GM12878 (cell line): ENCODE measurements around the gene C8G. TPM values are rescaled to one million over a fixed set of nuclear protein-coding genes. Genes with fewer than 3 reads are reported as not detected.

Source experiments
- ATF7 ChIP-seq: fragments of 450-650 bp; IDR thresholded peaks from 2 replicates; pipeline ENCODE4 v1.6.1; 2016; ENCODE audit warnings: low read depth, mild to moderate bottlenecking
- E4F1 ChIP-seq: fragments of 450-650 bp; IDR thresholded peaks from 2 replicates; pipeline ENCODE4 v1.6.1; 2018; ENCODE audit warnings: borderline replicate concordance, mild to moderate bottlenecking; ENCODE audit not compliant: partially characterized antibody
- FOXM1 ChIP-seq: IDR thresholded peaks from 2 replicates; pipeline ENCODE4 v1.6.1; 2012; ENCODE audit warnings: low read depth, mild to moderate bottlenecking, inconsistent platforms, low read length, moderate library complexity
- HDAC2 ChIP-seq: fragments of 200-600 bp; sonication (generic); IDR thresholded peaks from 2 replicates; pipeline ENCODE4 v1.6.1; 2017
- LARP7 ChIP-seq: fragments of 450-650 bp; IDR thresholded peaks from 2 replicates; pipeline ENCODE4 v1.6.1; 2017; ENCODE audit warnings: mild to moderate bottlenecking
- MTA2 ChIP-seq: fragments of 450-650 bp; IDR thresholded peaks from 2 replicates; pipeline ENCODE4 v1.6.1; 2016; ENCODE audit warnings: low read depth, mild to moderate bottlenecking, moderate library complexity
- NFXL1 ChIP-seq: fragments of 450-650 bp; IDR thresholded peaks from 2 replicates; pipeline ENCODE4 v1.6.1; 2017; ENCODE audit warnings: antibody characterized with exemption, mild to moderate bottlenecking, borderline replicate concordance
- NR2C1 ChIP-seq: fragments of 450-650 bp; IDR thresholded peaks from 2 replicates; pipeline ENCODE4 v1.6.1; 2017; ENCODE audit warnings: antibody characterized with exemption, mild to moderate bottlenecking, moderate library complexity
- NR2C2 ChIP-seq: IDR thresholded peaks from 2 replicates; pipeline ENCODE4 v1.6.1; 2011; ENCODE audit warnings: borderline replicate concordance, low read depth; ENCODE audit not compliant: control insufficient read depth, insufficient read length
- PAX5 ChIP-seq: IDR thresholded peaks from 2 replicates; pipeline ENCODE4 v1.6.1; 2011; ENCODE audit warnings: low read depth, low read length, borderline replicate concordance
- RB1 ChIP-seq: fragments of 450-650 bp; formaldehyde crosslinking; IDR thresholded peaks from 2 replicates; pipeline ENCODE4 v1.6.1; 2017; ENCODE audit warnings: mild to moderate bottlenecking, borderline replicate concordance
- TBL1XR1 ChIP-seq: IDR thresholded peaks from 2 replicates; pipeline ENCODE4 v1.6.1; 2012; ENCODE audit warnings: low read depth, low read length, improper control_type of control experiment
- USF2 ChIP-seq: IDR thresholded peaks from 2 replicates; pipeline ENCODE4 v1.6.1; 2011; ENCODE audit warnings: low read depth, low read length, improper control_type of control experiment, borderline replicate concordance
- ZNF217 ChIP-seq: fragments of 450-650 bp; IDR thresholded peaks from 2 replicates; pipeline ENCODE4 v1.6.1; 2017; ENCODE audit warnings: antibody characterized with exemption, mild to moderate bottlenecking
- polyA plus RNA-seq, 11 experiments: library from polyadenylated mRNA; depleted of rRNA in 4 of 11; unstranded in 6 of 11; stranded (reverse) in 5 of 11; fragments of >200 nt; fragmentation: Nextera tagmentation in 4 of 11; fragmentation: Illumina TruSeq in 1 of 11; extraction: Ambion mirVana in 4 of 11; extraction: Trizol in 1 of 11; gene quantifications; 1 replicate in 1 of 11; 2 replicates in 10 of 11; pipeline versions ENCODE4 v1.2.1 to v1.2.3, GENCODE V29; 2011 to 2016; ENCODE audit warnings: inconsistent platforms in 2 of 11, missing spikeins in 2 of 11, low read depth in 1 of 11
- total RNA-seq, 4 experiments: library from RNA; depleted of rRNA in 3 of 4; stranded (reverse); fragments of >200 nt in 3 of 4; fragmentation: Illumina TruSeq in 1 of 4; extraction: Trizol in 1 of 4; gene quantifications; 2 replicates each; pipeline versions ENCODE4 v1.2.1 to v1.2.3, GENCODE V29; 2013 to 2021

The C8G gene
- total and polyA plus RNA-seq, 10 of the 15 experiments (the other 5 are each of a cell fraction or from before 2014, with no cell fraction given), result 0.26 to 0.69 (median 0.50) TPM; not detected in 7

- TF ChIP-seq USF2, result no peak
- TF ChIP-seq FOXM1, result no peak
- no peak for TF ChIP-seq NR2C1
- TF ChIP-seq LARP7, result no peak
- no peak for TF ChIP-seq TBL1XR1
- no peak for TF ChIP-seq ZNF217
- no peak for TF ChIP-seq HDAC2
- no peak for TF ChIP-seq ATF7
- TF ChIP-seq RB1, result no peak
- no peak for TF ChIP-seq NFXL1
- no peak for TF ChIP-seq PAX5
- TF ChIP-seq NR2C2, result no peak
- no peak for TF ChIP-seq E4F1
- TF ChIP-seq MTA2, result no peak
Observed at GRCh38 chr9:136962163-136962562, 17.1 kb downstream of the C8G start (continued).
